GM12878 (cell line): Measurements from ENCODE around the gene LYPD6. TPM values are rescaled to one million over a fixed set of nuclear protein-coding genes. Genes with fewer than 3 reads are reported as not detected.

ENCODE experiments used
- ATAC-seq: fragments of 200-7000 bp; cut with Tn5 transposase; 3 replicates; pipeline ENCODE4 v1.9.1; 2020; ENCODE audit warnings: mild to moderate bottlenecking, moderate library complexity
- BruUV-seq: library from RNA; stranded (reverse); fragments of 400-500 nt; replicated peaks from 2 replicates; lab custom pipeline; 2021; lab: Mats Ljungman, UMichigan
- CTCF ChIA-PET: fragments of 300-600 bp; sonication (Branson Sonifier 250); formaldehyde crosslinking; extraction: SDS; loops from one replicate; lab custom pipeline; 2021; ENCODE audit warnings: inconsistent platforms; lab: Yijun Ruan, JAX
- POLR2A ChIA-PET: fragments of 350-600 bp; formaldehyde crosslinking; extraction: SDS; loops from one replicate; lab custom pipeline; 2021; ENCODE audit warnings: inconsistent platforms; lab: Charles Lee
- RAD21 ChIA-PET: fragments of 300-600 bp; sonication (Branson Sonifier 250); formaldehyde crosslinking; loops from one replicate; lab custom pipeline; 2023; ENCODE audit warnings: antibody characterized with exemption; ENCODE audit not compliant: unreplicated experiment; lab: Charles Lee
- SMC1A ChIA-PET: fragments of 300-600 bp; sonication (Branson Sonifier 250); formaldehyde crosslinking; loops from one replicate; lab custom pipeline; 2023; ENCODE audit not compliant: unreplicated experiment, uncharacterized antibody; lab: Charles Lee
- DNase-seq: peaks from one replicate; pipeline ENCODE4 v3.0.0-alpha.2; 2011; ENCODE audit warnings: low read depth, low spot score
- FAIRE-seq: peaks from 3 replicates; lab custom pipeline; 2011; peaks lifted over from hg19 to GRCh38; lab: Jason Lieb, UNC
- H2AFZ ChIP-seq: 2 replicates; pipeline ENCODE4 v1.6.0; 2011; ENCODE audit warnings: low read depth, low read length, control low read depth; ENCODE audit not compliant: control insufficient read depth
- H3K27ac ChIP-seq: 2 replicates; pipeline ENCODE4 v1.5.1; 2011; ENCODE audit warnings: control low read depth; ENCODE audit not compliant: control insufficient read depth, insufficient read depth
- H3K27me3 ChIP-seq, 2 experiments: replicated peaks in 1 of 2; 2 replicates each; pipeline versions ENCODE4 v1.6.0 to v1.6.1; 2011; ENCODE audit warnings: low read length in 1 of 2; ENCODE audit not compliant: control insufficient read depth in 2 of 2, insufficient read depth in 2 of 2
- H3K36me3 ChIP-seq, 2 experiments: 2 replicates each; pipeline ENCODE4 v1.5.1; 2011; ENCODE audit warnings: low read length in 1 of 2; ENCODE audit not compliant: control insufficient read depth in 2 of 2, insufficient read depth in 2 of 2
- H3K4me1 ChIP-seq: 2 replicates; pipeline ENCODE4 v1.6.1; 2011; ENCODE audit warnings: mild to moderate bottlenecking, low read length, moderate library complexity, mixed read lengths; ENCODE audit not compliant: control insufficient read depth, insufficient read depth
- H3K4me2 ChIP-seq: 2 replicates; pipeline ENCODE4 v1.6.0; 2011; ENCODE audit warnings: control low read depth; ENCODE audit not compliant: control insufficient read depth, insufficient read depth
- H3K4me3 ChIP-seq: fragments of 200-600 bp; sonication (generic); 2 replicates; pipeline ENCODE4 v1.5.1; 2016
- H3K79me2 ChIP-seq: 2 replicates; pipeline ENCODE4 v1.6.0; 2011; ENCODE audit warnings: low read length; ENCODE audit not compliant: control insufficient read depth, insufficient read depth
- H3K9ac ChIP-seq: 2 replicates; pipeline ENCODE4 v1.8.0; 2011; ENCODE audit warnings: low read length, control low read depth, mixed read lengths; ENCODE audit not compliant: control insufficient read depth, insufficient read depth
- H3K9me3 ChIP-seq: replicated peaks from 3 replicates; pipeline ENCODE4 v1.5.1; 2011; ENCODE audit warnings: mild to moderate bottlenecking, low read length; ENCODE audit not compliant: control insufficient read depth, insufficient read depth
- H4K20me1 ChIP-seq: 2 replicates; pipeline ENCODE4 v1.6.0; 2011; ENCODE audit not compliant: control insufficient read depth, insufficient read depth
- BMI1 ChIP-seq: fragments of 450-650 bp; IDR thresholded peaks from 2 replicates; pipeline ENCODE4 v1.6.1; 2016; ENCODE audit warnings: mild to moderate bottlenecking, moderate library complexity, borderline replicate concordance
- CHD4 ChIP-seq: fragments of 200-600 bp; sonication (generic); IDR thresholded peaks from 2 replicates; pipeline ENCODE4 v1.6.1; 2016; ENCODE audit warnings: mild to moderate bottlenecking
- CREB1 ChIP-seq: IDR thresholded peaks from 2 replicates; pipeline ENCODE4 v1.6.1; 2012; ENCODE audit warnings: low read depth, mild to moderate bottlenecking, inconsistent platforms
- HCFC1 ChIP-seq: fragments of 150-350 bp; IDR thresholded peaks from 2 replicates; pipeline ENCODE4 v1.6.1; 2014; ENCODE audit warnings: low read length
- IRF4 ChIP-seq: IDR thresholded peaks from 2 replicates; pipeline ENCODE4 v1.6.1; 2011; ENCODE audit warnings: low read depth, low read length
- KDM1A ChIP-seq: fragments of 200-600 bp; sonication (generic); IDR thresholded peaks from 2 replicates; pipeline ENCODE4 v1.6.1; 2016; ENCODE audit warnings: borderline replicate concordance
- POLR2AphosphoS5 ChIP-seq: IDR thresholded peaks from 2 replicates; pipeline ENCODE4 v1.6.1; 2011; ENCODE audit warnings: mild to moderate bottlenecking, low read length, inconsistent platforms
- RAD21 ChIP-seq: IDR thresholded peaks from 2 replicates; pipeline ENCODE4 v1.6.1; 2011; ENCODE audit warnings: mild to moderate bottlenecking, low read depth, low read length, moderate library complexity; ENCODE audit not compliant: insufficient read depth
- RBBP5 ChIP-seq: fragments of 200-600 bp; sonication (generic); conservative IDR thresholded peaks from 2 replicates; pipeline ENCODE4 v1.6.1; 2016
- SKIL ChIP-seq: fragments of 450-650 bp; IDR thresholded peaks from 2 replicates; pipeline ENCODE4 v1.6.1; 2017; ENCODE audit warnings: mild to moderate bottlenecking, low read depth, inconsistent platforms; ENCODE audit not compliant: poor library complexity, severe bottlenecking
- SRF ChIP-seq, 2 experiments: IDR thresholded peaks; 2 replicates each; pipeline ENCODE4 v1.6.1; 2011; ENCODE audit warnings: low read depth in 2 of 2, low read length in 2 of 2, mild to moderate bottlenecking in 1 of 2, moderate library complexity in 1 of 2
- YY1 ChIP-seq: IDR thresholded peaks from 2 replicates; pipeline ENCODE4 v1.6.1; 2011; ENCODE audit warnings: low read depth, mild to moderate bottlenecking, low read length
- ZBTB33 ChIP-seq: fragments of 450-650 bp; IDR thresholded peaks from 2 replicates; pipeline ENCODE4 v1.6.1; 2017; ENCODE audit warnings: mild to moderate bottlenecking
- WGBS: methylation state at CpG from one replicate; pipeline ENCODE4 v1.1.6; 2016; ENCODE audit warnings: low lambda C conversion rate; ENCODE audit not compliant: insufficient replicate concordance, insufficient coverage; ENCODE audit errors: missing lambda C conversion rate; 5-methylcytosine and 5-hydroxymethylcytosine counted together
- in situ Hi-C: fragments of 300-500 bp; cut with MboI; formaldehyde crosslinking; loops from 9 replicates; pipeline ENCODE4 v1.14.3; 2018; ENCODE audit warnings: mixed read lengths
- intact Hi-C: fragments of 100-400 bp; cut with micrococcal nuclease; formaldehyde crosslinking; loops from one replicate; pipeline ENCODE4 v1.14.2; 2022; ENCODE audit not compliant: unreplicated experiment
- polyA plus RNA-seq, 11 experiments: library from polyadenylated mRNA; depleted of rRNA in 4 of 11; unstranded in 6 of 11; stranded (reverse) in 5 of 11; fragments of >200 nt; fragmentation: Nextera tagmentation in 4 of 11; fragmentation: Illumina TruSeq in 1 of 11; extraction: Ambion mirVana in 4 of 11; extraction: Trizol in 1 of 11; gene quantifications; 1 replicate in 1 of 11; 2 replicates in 10 of 11; pipeline versions ENCODE4 v1.2.1 to v1.2.3, GENCODE V29; 2011 to 2016; ENCODE audit warnings: inconsistent platforms in 2 of 11, missing spikeins in 2 of 11, low read depth in 1 of 11
- total RNA-seq, 4 experiments: library from RNA; depleted of rRNA in 3 of 4; stranded (reverse); fragments of >200 nt in 3 of 4; fragmentation: Illumina TruSeq in 1 of 4; extraction: Trizol in 1 of 4; gene quantifications; 2 replicates each; pipeline versions ENCODE4 v1.2.1 to v1.2.3, GENCODE V29; 2013 to 2021
- TF ChIP-seq, protein P1 (sequence below): fragments of 450-650 bp; IDR thresholded peaks from 2 replicates; pipeline ENCODE4 v1.6.1; 2016; ENCODE audit warnings: mild to moderate bottlenecking, moderate library complexity, borderline replicate concordance

Gene LYPD6
- total and polyA plus RNA-seq, 10 of the 15 experiments (the other 5 are each of a cell fraction or from before 2014, with no cell fraction given) = not detected

DNA sequence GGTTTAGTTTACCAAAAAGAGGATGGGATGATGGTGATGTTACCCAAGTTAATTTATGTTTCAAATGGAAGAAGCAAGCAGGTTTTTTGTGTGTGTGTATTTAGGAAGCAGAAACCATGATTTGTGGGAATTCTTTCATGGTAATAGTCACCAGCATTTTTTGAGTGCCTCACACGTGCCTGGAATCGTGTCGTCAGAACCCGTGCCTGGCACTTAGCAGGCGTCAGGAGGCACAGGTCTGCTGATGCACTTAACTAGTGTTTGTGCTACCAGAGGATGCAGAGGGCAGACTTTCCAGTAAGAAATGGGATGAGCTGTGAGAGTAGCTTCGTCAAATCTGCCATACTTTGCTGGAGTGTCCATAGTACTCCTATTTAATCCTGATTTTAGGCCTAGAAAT lies 41.1 kb downstream of the LYPD6 start (continued):
- no peak for TF ChIP-seq RAD21

DNA sequence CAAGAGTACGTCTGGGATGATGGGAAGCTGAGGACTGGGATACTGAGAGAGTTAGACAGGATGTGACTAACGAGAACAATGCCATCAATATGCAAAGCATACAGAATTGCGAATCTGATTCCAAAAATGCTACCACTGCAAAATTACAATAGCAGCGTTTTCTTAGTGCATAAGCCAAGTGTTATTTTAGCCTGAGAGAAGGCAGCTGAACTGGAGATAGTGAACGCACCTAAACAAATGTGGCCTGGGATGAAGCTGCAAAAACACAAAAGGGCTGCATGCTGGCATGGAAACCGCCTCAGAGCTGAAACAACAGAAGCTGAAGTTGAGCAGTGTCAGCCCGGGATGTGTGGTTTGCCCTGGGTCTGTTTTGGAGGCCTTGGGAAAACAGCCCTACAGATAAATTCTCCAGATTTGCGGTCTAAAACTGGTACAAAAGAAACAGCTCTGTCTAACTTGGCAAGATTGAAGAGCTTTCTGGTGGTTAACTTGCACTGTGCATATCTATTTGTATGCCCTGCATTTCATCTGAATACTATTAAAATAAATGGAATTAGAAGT lies 45.5 kb downstream of the LYPD6 start:
- SMC1A ChIA-PET = no interaction called here
- intact Hi-C loops (no loop called here), in situ Hi-C loops (no loop called here)
- no peaks in the 10 kb centered on the region; the same call in 1 of the 2 replicates for H4K20me1 ChIP-seq
- no peak overlapping the region for H2AFZ ChIP-seq
- no peak for ATAC-seq
- 23% methylated on average over 8 of the region's 8 CpGs for WGBS
- H3K27me3 ChIP-seq = no peaks in the 10 kb centered on the region
- H3K36me3 ChIP-seq = no peaks in the 10 kb centered on the region
- POLR2A ChIA-PET = no interaction called here
- no peak overlapping the region for H3K27ac ChIP-seq
- H3K9ac ChIP-seq = no peak overlapping the region
- H3K4me2 ChIP-seq = no peak overlapping the region
- no peaks in the 10 kb centered on the region for H3K4me1 ChIP-seq
- RAD21 ChIA-PET = no interaction called here
- H3K9me3 ChIP-seq = no peaks in the 10 kb centered on the region
- H3K79me2 ChIP-seq = no peaks in the 10 kb centered on the region
- no peak for FAIRE-seq
- DNase-seq = no peak
- CTCF ChIA-PET = no interaction called here
- no TSS peak for BruUV-seq
- H3K4me3 ChIP-seq = no peak overlapping the region
- TF ChIP-seq YY1 = no peak
- no peak for TF ChIP-seq RBBP5
- no peak for TF ChIP-seq IRF4
- TF ChIP-seq CREB1 = no peak
- no peak for TF ChIP-seq HCFC1
- TF ChIP-seq SRF (IDR thresholded peaks at IDR 0.05; ENCODE audit: low read depth in 2 of 2, low read length in 2 of 2) = no peak
- TF ChIP-seq KDM1A = no peak
- no peak for TF ChIP-seq BMI1
- TF ChIP-seq, protein P1, sequence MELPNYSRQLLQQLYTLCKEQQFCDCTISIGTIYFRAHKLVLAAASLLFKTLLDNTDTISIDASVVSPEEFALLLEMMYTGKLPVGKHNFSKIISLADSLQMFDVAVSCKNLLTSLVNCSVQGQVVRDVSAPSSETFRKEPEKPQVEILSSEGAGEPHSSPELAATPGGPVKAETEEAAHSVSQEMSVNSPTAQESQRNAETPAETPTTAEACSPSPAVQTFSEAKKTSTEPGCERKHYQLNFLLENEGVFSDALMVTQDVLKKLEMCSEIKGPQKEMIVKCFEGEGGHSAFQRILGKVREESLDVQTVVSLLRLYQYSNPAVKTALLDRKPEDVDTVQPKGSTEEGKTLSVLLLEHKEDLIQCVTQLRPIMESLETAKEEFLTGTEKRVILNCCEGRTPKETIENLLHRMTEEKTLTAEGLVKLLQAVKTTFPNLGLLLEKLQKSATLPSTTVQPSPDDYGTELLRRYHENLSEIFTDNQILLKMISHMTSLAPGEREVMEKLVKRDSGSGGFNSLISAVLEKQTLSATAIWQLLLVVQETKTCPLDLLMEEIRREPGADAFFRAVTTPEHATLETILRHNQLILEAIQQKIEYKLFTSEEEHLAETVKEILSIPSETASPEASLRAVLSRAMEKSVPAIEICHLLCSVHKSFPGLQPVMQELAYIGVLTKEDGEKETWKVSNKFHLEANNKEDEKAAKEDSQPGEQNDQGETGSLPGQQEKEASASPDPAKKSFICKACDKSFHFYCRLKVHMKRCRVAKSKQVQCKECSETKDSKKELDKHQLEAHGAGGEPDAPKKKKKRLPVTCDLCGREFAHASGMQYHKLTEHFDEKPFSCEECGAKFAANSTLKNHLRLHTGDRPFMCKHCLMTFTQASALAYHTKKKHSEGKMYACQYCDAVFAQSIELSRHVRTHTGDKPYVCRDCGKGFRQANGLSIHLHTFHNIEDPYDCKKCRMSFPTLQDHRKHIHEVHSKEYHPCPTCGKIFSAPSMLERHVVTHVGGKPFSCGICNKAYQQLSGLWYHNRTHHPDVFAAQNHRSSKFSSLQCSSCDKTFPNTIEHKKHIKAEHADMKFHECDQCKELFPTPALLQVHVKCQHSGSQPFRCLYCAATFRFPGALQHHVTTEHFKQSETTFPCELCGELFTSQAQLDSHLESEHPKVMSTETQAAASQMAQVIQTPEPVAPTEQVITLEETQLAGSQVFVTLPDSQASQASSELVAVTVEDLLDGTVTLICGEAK = no peak
- no peak for TF ChIP-seq POLR2AphosphoS5
- no peak for TF ChIP-seq ZBTB33
- no peak for TF ChIP-seq CHD4
- no peak for TF ChIP-seq SKIL
